SH-SY5Y (cell line): ENCODE measurements around the gene SIX1.

Experiments used
- GATA2 ChIP-seq: IDR thresholded peaks from 2 replicates; pipeline ENCODE4 v1.6.1; 2011; ENCODE audit warnings: mild to moderate bottlenecking, low read depth, low read length
- GATA3 ChIP-seq: IDR thresholded peaks from 2 replicates; pipeline ENCODE4 v1.6.1; 2011; ENCODE audit warnings: low read depth, mild to moderate bottlenecking, low read length, moderate library complexity

Gene SIX1

DNA sequence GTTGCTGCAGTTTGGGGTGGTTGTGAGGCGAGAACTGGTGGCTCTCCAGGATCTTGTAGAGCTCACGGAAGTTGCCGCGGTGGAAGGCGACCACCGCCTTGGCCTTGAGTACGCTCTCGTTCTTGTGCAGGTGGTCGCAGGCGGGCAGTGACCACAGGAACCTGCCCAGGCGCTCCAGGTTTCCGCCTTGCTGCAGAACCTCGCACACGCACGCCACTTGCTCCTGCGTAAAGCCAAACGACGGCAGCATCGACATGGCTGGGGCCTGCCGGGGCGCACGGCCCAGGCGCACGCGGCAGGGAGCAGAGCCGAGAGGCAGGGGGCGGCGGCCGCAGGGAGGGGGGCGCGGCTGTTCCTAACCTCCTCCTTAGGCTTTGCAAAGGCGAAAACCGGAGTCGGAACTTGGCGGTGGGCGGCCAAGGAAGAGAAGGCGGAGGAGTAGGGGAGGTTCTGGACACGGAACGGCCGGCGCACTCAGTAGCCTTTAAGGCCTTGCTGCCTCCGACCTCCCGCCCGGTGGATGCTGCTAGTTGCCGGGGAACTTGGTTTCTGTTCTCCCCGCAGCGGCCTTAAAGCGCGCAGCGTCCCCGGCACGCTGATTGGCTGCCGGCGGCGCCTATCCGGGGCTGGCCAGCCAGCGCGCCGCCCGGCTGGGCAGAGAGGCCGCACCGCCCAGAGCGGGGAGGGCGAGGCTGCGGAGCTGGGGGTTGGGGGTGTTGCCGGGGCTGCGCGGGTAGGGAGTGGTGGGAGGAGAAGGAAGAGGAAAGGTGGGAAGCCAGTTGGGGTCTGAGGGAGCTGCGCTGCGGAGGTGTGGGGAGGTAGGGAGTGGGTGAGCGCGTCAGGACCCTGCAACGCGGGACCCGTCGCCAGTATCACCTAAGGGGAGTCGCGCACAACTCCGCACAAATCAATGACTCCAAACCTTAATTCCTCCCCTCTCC is at the start of gene SIX1:
SIX1 (minus strand) TSS at position 544 of the 941 bp plus-strand sequence; CDS start at position 256, 288 bp downstream.
- TF ChIP-seq GATA2 (no peak), GATA3 (no peak)

DNA sequence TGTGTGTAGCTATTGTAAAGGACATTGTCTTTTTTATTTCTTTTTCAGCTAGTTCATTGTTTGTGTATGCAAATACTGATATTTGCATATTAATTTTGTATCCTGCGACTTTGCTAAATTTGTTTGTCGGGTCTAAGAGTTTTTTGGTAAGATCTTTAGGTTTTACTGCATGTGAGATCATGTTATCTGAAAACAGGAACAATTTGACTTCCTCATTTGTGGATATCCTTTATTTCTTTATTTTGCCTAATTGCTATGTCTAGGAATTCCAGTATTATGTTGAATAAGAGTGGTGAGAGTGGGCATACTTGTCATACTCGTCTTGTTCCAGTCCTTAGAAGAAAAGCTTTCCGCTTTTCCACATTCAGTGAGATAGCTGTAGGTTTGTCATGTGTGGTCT is 46.0 kb upstream of the SIX1 start:
- TF ChIP-seq GATA2 (no peak), GATA3 (no peak)

DNA sequence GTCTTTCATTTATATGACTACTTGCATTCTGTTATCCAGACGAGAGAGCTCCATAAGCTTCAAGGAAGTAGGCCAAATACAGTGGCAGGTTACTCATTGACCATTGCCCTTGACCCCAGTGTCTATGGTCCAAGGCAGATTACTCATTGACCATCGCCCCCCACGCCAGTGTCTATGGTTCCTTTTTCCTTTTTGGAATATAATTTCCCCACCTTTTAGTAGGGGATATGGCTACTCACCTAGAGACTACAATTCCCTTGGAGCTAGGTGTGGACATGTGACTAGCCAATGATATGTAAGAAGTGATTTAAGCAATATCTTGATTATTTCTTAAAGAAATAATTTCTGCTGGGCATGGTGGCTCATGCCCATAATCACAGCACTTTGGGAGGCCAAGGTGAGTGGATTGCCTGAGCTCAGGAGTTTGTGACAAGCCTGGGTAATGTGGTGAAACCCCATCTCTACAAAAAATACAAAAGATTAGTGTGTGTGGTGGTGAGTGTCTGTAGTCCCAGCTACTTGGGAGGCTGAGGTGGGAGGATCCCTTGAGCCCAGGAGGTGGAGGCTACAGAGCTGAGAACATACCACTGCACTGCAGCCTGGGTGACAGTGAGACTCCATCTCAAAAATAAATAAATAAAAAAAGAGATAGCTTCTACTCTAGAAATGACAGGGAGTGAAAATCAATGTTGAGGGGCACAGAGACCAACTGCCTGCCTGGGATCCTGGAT is 42.3 kb upstream of the SIX1 start:
- TF ChIP-seq GATA3 (no peak), GATA2 (no peak)

DNA sequence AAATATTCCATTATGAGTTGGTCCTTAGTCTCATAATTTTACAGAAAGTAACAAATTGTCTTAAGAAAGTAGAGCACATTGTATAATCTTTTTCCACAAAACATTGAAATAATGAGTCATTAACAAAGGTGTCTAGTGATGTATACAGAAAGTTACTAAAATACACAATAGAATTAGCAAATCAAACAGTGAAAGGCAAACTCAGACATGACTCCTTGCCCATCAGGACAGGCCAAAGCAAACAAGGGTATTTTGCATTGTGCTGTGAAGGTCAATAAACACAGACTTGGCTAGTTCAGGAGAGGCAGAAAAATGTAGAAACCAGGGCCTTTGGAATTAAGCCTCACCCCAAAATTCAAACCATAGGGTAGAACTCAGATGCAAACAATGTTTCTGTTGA is 37.6 kb upstream of the SIX1 start:
- TF ChIP-seq GATA2: no peak
- no peak for TF ChIP-seq GATA3

DNA sequence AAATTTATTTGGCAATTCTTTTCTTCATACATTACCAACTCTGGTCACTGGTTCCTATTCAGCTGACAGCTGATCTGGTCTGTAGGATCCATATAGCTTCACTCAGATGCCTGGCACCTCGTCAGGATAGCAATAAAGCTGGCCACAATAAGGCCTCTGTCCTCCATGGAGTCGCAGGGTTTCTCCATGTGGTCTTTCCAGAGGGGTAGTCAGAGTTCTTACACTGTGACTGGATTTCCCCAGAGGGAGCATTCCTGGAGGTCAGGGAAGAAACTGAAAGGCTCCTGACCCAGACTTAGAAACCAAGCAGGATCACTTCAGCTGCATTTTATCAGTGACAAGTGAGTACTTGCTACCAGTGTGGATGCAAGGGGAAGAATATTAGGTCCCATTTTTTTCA is 34.9 kb upstream of the SIX1 start:
- TF ChIP-seq GATA2 (no peak), GATA3 (no peak)

DNA sequence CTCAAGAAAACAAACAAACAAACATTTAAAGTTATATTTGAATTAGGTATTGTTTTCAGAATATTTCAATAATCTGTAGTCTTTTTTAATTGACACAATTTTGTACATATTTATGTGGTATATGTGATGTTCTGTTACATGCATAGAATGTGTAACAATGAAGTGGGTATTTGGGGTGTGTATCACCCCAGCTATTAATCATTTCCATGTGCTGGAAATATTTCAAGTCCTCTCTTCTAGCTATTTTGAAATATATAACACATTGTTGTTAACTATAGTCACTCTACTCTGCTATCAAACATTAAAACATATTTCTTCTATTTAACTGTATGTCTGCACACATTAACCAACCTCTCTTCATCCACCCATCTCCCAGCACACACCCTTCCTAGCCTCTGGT is 32.0 kb upstream of the SIX1 start:
- TF ChIP-seq GATA2: no peak
- no peak for TF ChIP-seq GATA3

DNA sequence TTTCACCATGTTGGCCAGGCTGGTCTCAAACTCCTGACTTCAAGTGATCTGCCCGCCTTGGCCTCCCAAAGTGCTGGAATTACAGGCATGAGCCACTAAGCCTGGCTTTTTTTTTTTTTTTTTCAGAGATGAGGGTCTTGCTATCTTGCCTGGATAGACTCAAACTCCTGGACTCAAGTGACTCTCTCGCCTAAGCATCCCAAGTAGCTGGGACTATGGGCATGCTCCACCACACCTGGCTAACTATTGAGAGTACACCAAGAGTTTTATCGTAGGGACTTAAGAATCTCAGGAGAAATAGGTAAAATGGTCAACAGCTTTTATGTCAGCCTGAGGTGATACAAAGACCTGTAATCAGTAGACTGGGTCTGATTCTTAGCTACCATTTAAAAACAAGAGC is 31.2 kb upstream of the SIX1 start:
- TF ChIP-seq GATA3 (no peak), GATA2 (no peak)

DNA sequence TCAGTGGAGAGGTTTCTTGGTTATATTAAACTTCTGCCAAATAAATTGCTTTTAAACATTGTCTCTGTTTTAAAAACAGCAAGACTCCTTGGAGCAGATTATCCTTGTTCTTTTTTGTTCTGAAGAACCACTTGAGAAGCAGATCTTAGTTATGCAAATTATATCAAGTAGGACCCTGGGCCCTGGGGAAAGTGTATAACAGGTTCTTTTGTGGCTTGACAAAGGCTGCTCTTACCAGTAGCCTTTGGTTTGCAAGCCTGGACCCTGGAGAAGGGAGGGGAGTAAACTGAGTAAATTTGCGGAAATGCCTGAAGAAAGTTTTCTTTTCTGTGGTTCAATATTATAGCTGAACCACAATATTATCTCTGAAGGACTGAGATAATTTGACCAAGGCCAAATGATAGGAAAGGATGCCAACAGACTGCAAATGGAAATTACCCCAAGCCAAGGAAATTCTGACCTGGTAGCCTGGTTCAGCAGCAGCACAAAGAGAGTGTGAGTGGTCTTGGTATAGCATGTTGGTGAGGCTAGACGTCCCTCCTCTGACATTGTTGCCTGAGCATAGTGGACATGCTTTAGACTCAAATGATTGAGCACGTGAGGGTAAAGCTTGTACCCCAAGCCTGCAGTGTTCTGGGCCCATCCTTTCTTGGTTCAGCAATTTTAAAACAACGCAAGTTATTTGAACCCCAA is 30.4 kb upstream of the SIX1 start:
- TF ChIP-seq GATA3 (no peak), GATA2 (no peak)

DNA sequence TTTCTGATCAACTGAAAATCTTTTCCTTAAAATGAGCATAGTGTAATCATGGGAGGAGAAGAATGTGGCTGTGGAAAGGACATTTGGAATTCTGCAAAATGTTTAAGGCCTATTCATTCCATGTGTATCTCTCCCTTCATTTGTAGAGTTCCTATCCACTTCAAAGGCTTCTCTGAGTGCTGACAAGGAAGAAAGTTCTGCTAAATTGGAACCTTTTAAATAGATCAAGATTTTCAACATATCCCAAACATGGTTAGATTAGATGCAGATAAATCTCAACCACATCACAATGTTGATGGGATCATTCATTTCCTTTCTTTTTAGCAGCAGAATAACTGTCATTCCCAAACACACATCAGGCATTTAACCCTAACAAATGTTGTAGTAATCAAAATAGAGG is 28.4 kb upstream of the SIX1 start:
- TF ChIP-seq GATA3 (no peak), GATA2 (no peak)

DNA sequence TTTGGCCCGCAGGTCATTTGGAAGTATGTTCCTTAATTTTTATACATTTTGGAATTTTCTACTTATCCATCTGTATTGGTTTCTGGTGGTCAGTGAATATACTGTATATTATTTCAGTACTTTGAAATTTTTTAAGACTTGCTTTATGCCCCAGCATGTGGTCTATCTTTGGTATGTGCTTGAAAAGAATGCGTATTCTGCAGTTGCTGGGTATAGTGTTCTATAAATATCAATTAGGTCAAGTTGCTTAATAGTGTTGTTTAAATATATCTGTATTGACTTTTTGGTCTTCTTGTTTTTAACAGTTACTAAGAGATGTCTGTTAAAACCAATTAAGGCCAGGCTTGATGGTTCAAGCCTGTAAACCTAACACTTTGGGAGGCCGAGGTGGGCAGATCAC is 21.7 kb upstream of the SIX1 start:
- TF ChIP-seq GATA3: no peak
- no peak for TF ChIP-seq GATA2

DNA sequence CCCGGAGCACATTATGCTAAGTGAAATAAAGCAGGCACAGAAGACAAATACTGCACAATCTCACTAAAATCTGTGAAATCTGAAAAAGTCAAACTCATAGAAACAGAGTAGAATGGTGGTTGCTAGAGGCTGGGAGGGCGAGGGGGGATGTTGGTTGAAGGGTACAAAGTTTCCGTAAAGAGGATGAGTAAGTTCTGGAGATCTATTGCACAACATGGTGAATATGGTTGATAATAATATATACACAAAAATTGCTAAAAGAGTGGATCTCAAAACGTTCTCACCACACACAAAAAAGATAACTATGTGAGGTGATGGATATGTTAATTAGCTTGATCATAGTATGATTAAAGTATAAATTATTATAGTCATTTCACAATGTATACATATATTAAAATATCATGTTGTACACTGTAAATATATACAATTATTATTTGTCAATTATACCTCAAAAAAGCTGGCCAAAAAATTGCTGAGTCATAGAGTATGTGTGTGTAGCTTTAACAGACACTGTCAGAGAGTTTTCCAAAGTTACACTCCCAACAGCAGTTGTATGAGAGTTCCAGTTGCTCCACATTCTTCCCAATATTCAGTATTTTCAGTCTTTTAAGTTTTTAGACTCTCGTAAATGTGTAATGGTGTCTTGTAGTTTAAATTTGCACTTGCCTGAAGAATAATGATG is 19.3 kb upstream of the SIX1 start:
- TF ChIP-seq GATA2 (no peak), GATA3 (no peak)

DNA sequence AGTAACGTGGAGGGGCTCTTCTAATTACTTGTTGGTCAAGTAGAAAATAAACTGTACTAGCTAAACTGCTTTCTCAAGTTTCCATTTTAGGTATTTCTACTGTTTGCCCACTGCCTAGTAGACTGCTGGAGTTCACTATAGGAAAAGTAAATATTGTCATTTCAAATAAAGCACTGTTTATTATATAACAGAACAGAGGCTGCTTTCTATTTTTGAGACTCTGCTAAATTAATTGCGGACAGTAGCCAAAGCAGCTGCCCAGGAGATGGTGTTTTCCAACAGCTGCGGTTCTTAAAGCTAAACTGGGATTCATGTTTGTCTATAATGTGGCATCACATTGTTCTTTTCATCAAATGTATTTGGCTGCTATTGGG is 15.9 kb upstream of the SIX1 start:
- no peak for TF ChIP-seq GATA3
- TF ChIP-seq GATA2: no peak

DNA sequence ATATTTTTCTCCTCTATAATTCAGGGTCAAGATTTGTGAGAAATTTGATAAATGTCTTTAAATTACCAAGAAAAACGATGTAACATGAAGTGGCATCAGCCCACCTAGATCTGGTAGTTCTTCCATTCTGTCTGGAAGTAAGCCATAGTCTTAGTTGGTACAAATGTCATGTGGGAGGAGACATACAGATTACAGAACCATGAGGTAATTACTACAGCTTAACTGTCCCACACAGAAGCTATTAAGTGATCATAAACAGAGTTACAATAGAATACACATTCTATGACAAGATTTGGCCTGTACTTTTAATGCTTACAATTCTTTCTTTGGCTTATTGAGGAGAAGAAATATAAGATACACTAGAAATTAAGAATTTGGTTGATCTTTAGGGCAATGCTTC is 13.7 kb upstream of the SIX1 start:
- TF ChIP-seq GATA2 (no peak), GATA3 (no peak)

DNA sequence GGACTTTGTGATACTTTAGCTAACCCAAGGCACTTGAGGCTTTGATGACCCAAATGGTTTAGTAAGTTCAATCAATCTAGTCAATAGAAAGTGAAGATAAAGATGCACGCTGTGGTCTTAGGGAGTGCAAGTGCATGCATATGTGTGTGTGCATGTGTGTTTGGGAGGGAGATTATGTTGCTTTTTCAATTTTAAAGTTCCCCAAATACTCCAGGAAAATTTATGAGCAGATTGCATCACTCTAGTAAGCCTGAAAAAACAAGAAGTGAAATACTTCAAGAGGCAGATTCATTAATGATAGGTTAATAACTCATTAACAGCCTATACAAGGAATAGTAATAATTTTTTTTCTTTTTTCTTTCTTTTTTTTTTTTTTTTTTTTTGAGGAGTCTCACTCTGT is 12.4 kb upstream of the SIX1 start:
- no peak for TF ChIP-seq GATA2
- TF ChIP-seq GATA3: no peak
